CD4-positive, alpha-beta memory T cell (primary cell): ENCODE data around the gene ARID3A. TPM values are rescaled to one million over a fixed set of nuclear protein-coding genes. Genes with fewer than 3 reads are reported as not detected.

Experiments used
- CTCF ChIA-PET: fragments of 350-600 bp; sonication (Branson Sonifier 250); formaldehyde crosslinking; loops from one replicate; lab custom pipeline; 2021; ENCODE audit warnings: inconsistent platforms; ENCODE audit not compliant: partially characterized antibody; lab: Charles Lee
- POLR2A ChIA-PET: fragments of 350-600 bp; sonication (Branson Sonifier 250); formaldehyde crosslinking; loops from one replicate; lab custom pipeline; 2021; ENCODE audit not compliant: partially characterized antibody; lab: Charles Lee
- DNase-seq, 5 donors: peaks; one replicate each; pipeline versions ENCODE4 v3.0.0 to v3.0.0-alpha.2; 2020 to 2022; ENCODE audit warnings: mixed read lengths in 1 of 5
- H3K27ac ChIP-seq: one replicate; pipeline ENCODE4 v1.7.0; 2013; ENCODE audit warnings: low read depth, low read length
- H3K27me3 ChIP-seq: 2 replicates; pipeline ENCODE4 v1.7.0; 2013; ENCODE audit warnings: mild to moderate bottlenecking, low read length, moderate library complexity; ENCODE audit not compliant: insufficient read depth
- H3K36me3 ChIP-seq: 2 replicates; pipeline ENCODE4 v1.7.0; 2013; ENCODE audit warnings: mild to moderate bottlenecking, low read length, moderate library complexity; ENCODE audit not compliant: insufficient read depth
- H3K4me1 ChIP-seq: 2 replicates; pipeline ENCODE4 v1.7.0; 2013; ENCODE audit warnings: mild to moderate bottlenecking, low read length, moderate library complexity; ENCODE audit not compliant: insufficient read depth
- H3K4me3 ChIP-seq, 2 donors: one replicate each; pipeline ENCODE4 v1.7.0; 2013; ENCODE audit warnings: low read length in 2 of 2, mild to moderate bottlenecking in 1 of 2
- H3K9me3 ChIP-seq, 2 donors: one replicate each; pipeline ENCODE4 v1.7.0; 2013; ENCODE audit warnings: low read length in 2 of 2, control low read depth in 1 of 2; ENCODE audit not compliant: control insufficient read depth in 1 of 2
- H3K27ac Mint-ChIP-seq, 7 donors: one replicate each; pipeline ENCODE4 v1.8.0; 2020 to 2021; ENCODE audit warnings: mixed read lengths in 7 of 7, mild to moderate bottlenecking in 6 of 7, inconsistent platforms in 3 of 7, moderate library complexity in 3 of 7
- H3K27me3 Mint-ChIP-seq, 2 donors: one replicate each; pipeline ENCODE4 v1.8.0; 2020 to 2021; ENCODE audit warnings: mixed read lengths in 2 of 2
- H3K36me3 Mint-ChIP-seq, 2 donors: one replicate each; pipeline ENCODE4 v1.8.0; 2020 to 2021; ENCODE audit warnings: mixed read lengths in 2 of 2, inconsistent platforms in 1 of 2, mild to moderate bottlenecking in 1 of 2
- H3K4me1 Mint-ChIP-seq, 4 donors: one replicate each; pipeline ENCODE4 v1.8.0; 2020 to 2021; ENCODE audit warnings: mixed read lengths in 4 of 4, mild to moderate bottlenecking in 1 of 4
- H3K4me3 Mint-ChIP-seq, 8 donors: one replicate each; pipeline ENCODE4 v1.8.0; 2020 to 2021; ENCODE audit warnings: mixed read lengths in 8 of 8, mild to moderate bottlenecking in 7 of 8, moderate library complexity in 6 of 8, inconsistent platforms in 3 of 8
- H3K9me3 Mint-ChIP-seq, 8 donors: one replicate each; pipeline ENCODE4 v1.8.0; 2020 to 2021; ENCODE audit warnings: mixed read lengths in 8 of 8, mild to moderate bottlenecking in 5 of 8, inconsistent platforms in 3 of 8, moderate library complexity in 1 of 8
- intact Hi-C: fragments of 100-400 bp; cut with micrococcal nuclease; formaldehyde crosslinking; loops from one replicate; pipeline ENCODE4 v1.15.1; 2023
- polyA plus RNA-seq, 2 donors: library from polyadenylated mRNA; unstranded; fragments of 300-500 nt; fragmentation: Illumina TruSeq; gene quantifications; one replicate each; pipeline ENCODE4 v1.2.3, GENCODE V29; 2021
- total RNA-seq, 2 experiments: library from RNA; stranded (reverse); gene quantifications; one replicate each; pipeline ENCODE4 v1.2.3, GENCODE V29; 2021

Gene ARID3A
- total and polyA plus RNA-seq, 4 experiments from 2014 or later = 0.27 to 9.6 (median 5.2) TPM

GRCh38 chr19:1000095-1000494 lies 74.3 kb downstream of the ARID3A start, which contains the start of gene GRIN3B:
TSS of gene GRIN3B (plus strand) at chr19:1000419. CDS start at chr19:1000438, 19 bp downstream.
- Mint-ChIP-seq H3K4me1 (peaks cover 4 to 26% (median 14%) of the 10 kb centered on the region in 4 donors), H3K27me3 (peaks cover 19 to 22% of the 10 kb centered on the region in 2 donors), H3K9me3 (peaks cover 0 to 2% (median 0%) of the 10 kb centered on the region in 8 donors), H3K27ac (peak within 1 kb of the TSS in 4 of 7 donors; percentile 22 to 90 (median 46)), H3K36me3 (peaks cover 0 to 6% of the 10 kb centered on the region in 2 donors), H3K4me3 (peak within 1 kb of the TSS in 6 of 8 donors; percentile 36 to 81 (median 61))
- H3K27ac ChIP-seq = no peak within 1 kb of the TSS
- no peaks in the 10 kb centered on the region for H3K9me3 ChIP-seq
- no peak within 1 kb of the TSS for H3K4me3 ChIP-seq
- peaks cover 26% of the 10 kb centered on the region for H3K4me1 ChIP-seq
- POLR2A ChIA-PET = interaction anchor here (1.5 kb wide), 1 partner anchor 40 kb away, joined by 3 read pairs; the partner anchor contains the start of gene ABCA7
- peak; percentile 46 to 60 (median 47) for DNase-seq
- intact Hi-C loops = loop anchor here (2.0 kb wide), 3 partner anchors 21 to 137 kb away; partner anchors contain the start of genes RNU6-2 and TMEM259
- H3K36me3 ChIP-seq = no peaks in the 10 kb centered on the region
- H3K27me3 ChIP-seq = peaks cover 26% of the 10 kb centered on the region
- CTCF ChIA-PET = no interaction called here

- Mint-ChIP-seq H3K36me3 (peaks cover 0 to 6% of the 10 kb centered on the region in 2 donors), H3K27ac (no peak overlapping the region), H3K4me3 (peak overlapping the region in 4 of 8 donors; percentile 23 to 68 (median 48)), H3K4me1 (peaks cover 4 to 26% (median 15%) of the 10 kb centered on the region in 4 donors), H3K27me3 (peaks cover 19 to 22% of the 10 kb centered on the region in 2 donors), H3K9me3 (peaks cover 0 to 2% (median 0%) of the 10 kb centered on the region in 8 donors)
- H3K9me3 ChIP-seq = no peaks in the 10 kb centered on the region
- no peak overlapping the region for H3K27ac ChIP-seq
- no peak for DNase-seq
- intact Hi-C loops = loop anchor here (1.0 to 2.0 kb wide), 6 partner anchors 17 to 138 kb away; partner anchors contain the start of genes RNU6-2, TMEM259 and WDR18
- H3K4me3 ChIP-seq = no peak overlapping the region
- POLR2A ChIA-PET = interaction anchor here (0.9 to 1.6 kb wide), 4 partner anchors 39 to 81 kb away, joined by 3 to 5 read pairs (median 4); partner anchors contain the start of gene ABCA7
- no peaks in the 10 kb centered on the region for H3K36me3 ChIP-seq
- H3K4me1 ChIP-seq = peaks cover 23% of the 10 kb centered on the region
- CTCF ChIA-PET = interaction anchor here (0.7 to 1.1 kb wide), 4 partner anchors 30 to 230 kb away, joined by 3 to 5 read pairs (median 4); partner anchors contain the start of gene ARHGAP45
- H3K27me3 ChIP-seq = peaks cover 26% of the 10 kb centered on the region
Measured at GRCh38 chr19:1000591-1001537, 75.0 kb downstream of the ARID3A start.

DNA sequence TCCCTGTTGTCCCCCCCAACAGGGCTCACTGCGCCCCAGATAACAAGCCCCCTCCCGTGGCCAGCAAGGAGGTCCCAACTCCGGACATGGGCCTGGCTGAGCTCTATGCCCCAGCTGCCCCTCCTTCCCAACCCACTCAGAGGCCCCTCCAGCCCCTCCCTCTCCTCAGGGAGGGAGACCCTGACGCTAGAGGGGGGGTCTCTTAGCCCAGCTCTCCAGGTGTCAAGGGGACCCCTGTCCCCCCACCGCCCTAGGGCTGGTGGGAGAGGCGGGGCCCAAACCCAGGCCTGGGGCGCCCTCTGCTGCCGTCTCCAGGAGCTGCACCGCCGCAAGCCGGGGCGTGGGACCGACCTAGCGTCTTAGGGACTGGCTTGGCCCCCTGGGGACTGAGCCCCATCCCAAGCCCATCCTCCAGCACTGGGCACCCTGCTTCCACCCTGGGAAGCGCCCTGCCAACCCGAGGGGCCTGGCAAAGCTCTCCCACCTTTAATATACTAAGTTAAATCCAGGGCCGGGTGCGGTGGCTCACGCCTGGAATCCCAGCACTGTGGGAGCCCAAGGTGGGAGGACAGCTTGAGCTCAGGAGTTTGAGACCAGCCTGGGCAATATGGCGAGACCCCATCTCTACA lies 75.8 kb downstream of the ARID3A start:
- H3K4me1 ChIP-seq = peaks cover 15% of the 10 kb centered on the region
- Mint-ChIP-seq H3K9me3 (peaks cover 0 to 2% (median 0%) of the 10 kb centered on the region in 8 donors), H3K4me3 (no peak overlapping the region), H3K27ac (peak overlapping the region in 1 of 7 donors; percentile 21), H3K4me1 (peaks cover 2 to 18% (median 10%) of the 10 kb centered on the region in 4 donors), H3K36me3 (peaks cover 0 to under 1% of the 10 kb centered on the region in 2 donors), H3K27me3 (peaks cover 17 to 19% of the 10 kb centered on the region in 2 donors)
- no peaks in the 10 kb centered on the region for H3K36me3 ChIP-seq
- H3K27ac ChIP-seq = no peak overlapping the region
- H3K4me3 ChIP-seq = no peak overlapping the region
- ChIA-PET CTCF (interaction anchor here (0.7 to 1.1 kb wide), 4 partner anchors 31 to 231 kb away, joined by 3 to 5 read pairs (median 4); partner anchors contain the start of gene ARHGAP45), POLR2A (interaction anchor here (0.9 to 1.6 kb wide), 4 partner anchors 39 to 82 kb away, joined by 3 to 5 read pairs (median 4); partner anchors contain the start of gene ABCA7)
- no peaks in the 10 kb centered on the region for H3K9me3 ChIP-seq
- H3K27me3 ChIP-seq = peaks cover 26% of the 10 kb centered on the region
- intact Hi-C loops = loop anchor here (1.0 to 2.0 kb wide), 6 partner anchors 17 to 139 kb away; partner anchors contain the start of genes RNU6-2, TMEM259 and WDR18
- peak; percentile 60 to 71 (median 61) for DNase-seq

DNA sequence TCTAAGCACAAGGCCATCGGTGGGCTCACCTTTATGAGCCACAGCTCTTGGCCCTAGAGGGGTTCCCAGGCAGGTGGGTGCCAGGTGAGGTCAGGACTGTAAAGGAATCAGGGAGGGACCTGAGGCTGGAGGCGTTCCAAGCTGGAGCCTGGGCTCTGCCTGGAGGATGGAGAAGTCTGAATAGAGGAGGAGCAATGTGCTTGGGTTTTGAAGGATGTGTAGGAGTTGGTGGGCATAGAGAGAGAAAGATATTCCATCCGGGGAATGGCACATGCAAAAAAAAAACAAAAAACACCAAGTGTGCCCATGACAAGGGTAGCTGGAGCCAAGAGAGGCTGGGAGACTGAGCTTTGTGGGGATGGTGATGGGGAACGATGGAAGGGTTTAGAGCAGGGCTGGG lies 76.8 kb downstream of the ARID3A start:
- H3K27me3 Mint-ChIP-seq = peaks cover 17% of the 10 kb centered on the region in 2 donors
- Histone ChIP-seq H3K27ac (no peak overlapping the region), H3K4me1 (peaks cover 9% of the 10 kb centered on the region), H3K36me3 (no peaks in the 10 kb centered on the region), H3K4me3 (no peak overlapping the region), H3K27me3 (peaks cover 25% of the 10 kb centered on the region), H3K9me3 (no peaks in the 10 kb centered on the region)
- H3K4me3 Mint-ChIP-seq = no peak overlapping the region
- CTCF ChIA-PET = no interaction called here
- peak overlapping the region in 2 of 7 donors; percentile 74 to 75 for H3K27ac Mint-ChIP-seq
- DNase-seq = no peak
- H3K4me1 Mint-ChIP-seq = peaks cover 2 to 15% (median 7%) of the 10 kb centered on the region in 4 donors
- intact Hi-C loops = no loop called here
- POLR2A ChIA-PET = no interaction called here
- no peaks in the 10 kb centered on the region for H3K36me3 Mint-ChIP-seq
- peaks cover 0 to 2% (median 0%) of the 10 kb centered on the region in 8 donors for H3K9me3 Mint-ChIP-seq

DNA sequence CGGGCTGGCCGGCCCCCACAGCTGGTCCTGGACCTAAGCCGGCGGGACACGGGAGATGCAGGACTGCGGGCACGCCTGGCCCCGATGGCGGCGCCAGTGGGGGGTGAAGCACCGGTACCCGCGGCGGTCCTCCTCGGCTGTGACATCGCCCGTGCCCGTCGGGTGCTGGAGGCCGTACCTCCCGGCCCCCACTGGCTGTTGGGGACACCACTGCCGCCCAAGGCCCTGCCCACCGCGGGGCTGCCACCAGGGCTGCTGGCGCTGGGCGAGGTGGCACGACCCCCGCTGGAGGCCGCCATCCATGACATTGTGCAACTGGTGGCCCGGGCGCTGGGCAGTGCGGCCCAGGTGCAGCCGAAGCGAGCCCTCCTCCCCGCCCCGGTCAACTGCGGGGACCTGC lies 77.4 kb downstream of the ARID3A start:
- DNase-seq = no peak
- Histone ChIP-seq H3K9me3 (no peaks in the 10 kb centered on the region), H3K4me1 (peaks cover 9% of the 10 kb centered on the region), H3K36me3 (no peaks in the 10 kb centered on the region), H3K27me3 (peaks cover 20% of the 10 kb centered on the region), H3K27ac (no peak overlapping the region), H3K4me3 (no peak overlapping the region)
- intact Hi-C loops = no loop called here
- peaks cover 2 to 9% (median 5%) of the 10 kb centered on the region in 4 donors for H3K4me1 Mint-ChIP-seq
- no peak overlapping the region for H3K27ac Mint-ChIP-seq
- ChIA-PET POLR2A (interaction anchor here (1.0 to 1.8 kb wide), 2 partner anchors 17 to 27 kb away, joined by 3 to 5 read pairs; no protein-coding TSS in a partner anchor), CTCF (interaction anchor here (1.0 kb wide), 1 partner anchor 81 kb away, joined by 4 read pairs; no protein-coding TSS in a partner anchor)
- peaks cover 0 to under 1% of the 10 kb centered on the region in 2 donors for H3K36me3 Mint-ChIP-seq
- no peak overlapping the region for H3K4me3 Mint-ChIP-seq
- H3K9me3 Mint-ChIP-seq = peaks cover 0 to 2% (median 0%) of the 10 kb centered on the region in 8 donors
- H3K27me3 Mint-ChIP-seq = peaks cover 11 to 12% of the 10 kb centered on the region in 2 donors

DNA sequence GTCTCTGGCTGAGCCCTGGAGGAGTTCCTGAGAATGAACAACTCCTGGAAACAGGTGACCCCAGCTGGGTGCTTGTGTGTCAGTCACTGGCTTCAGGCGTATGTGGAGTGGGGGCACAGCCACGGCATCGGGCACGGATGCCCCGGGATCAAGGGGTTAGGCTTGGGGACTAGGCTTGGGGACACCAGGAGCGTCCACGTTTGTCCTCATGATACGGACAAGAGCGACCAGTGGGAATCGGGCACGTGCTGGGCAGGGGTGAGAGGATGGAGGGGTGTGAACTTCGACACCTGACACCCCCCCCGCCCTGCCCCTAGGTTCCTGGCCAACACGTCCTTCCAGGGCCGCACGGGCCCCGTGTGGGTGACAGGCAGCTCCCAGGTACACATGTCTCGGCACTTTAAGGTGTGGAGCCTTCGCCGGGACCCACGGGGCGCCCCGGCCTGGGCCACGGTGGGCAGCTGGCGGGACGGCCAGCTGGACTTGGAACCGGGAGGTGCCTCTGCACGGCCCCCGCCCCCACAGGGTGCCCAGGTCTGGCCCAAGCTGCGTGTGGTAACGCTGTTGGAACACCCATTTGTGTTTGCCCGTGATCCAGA lies 78.5 kb downstream of the ARID3A start:
- ChIA-PET CTCF (interaction anchor here (1.0 kb wide), 1 partner anchor 83 kb away, joined by 4 read pairs; no protein-coding TSS in a partner anchor), POLR2A (interaction anchor here (1.0 to 2.4 kb wide), 4 partner anchors 12 to 26 kb away, joined by 3 to 8 read pairs (median 5); partner anchors contain the start of gene CNN2)
- H3K27me3 ChIP-seq = peaks cover 11% of the 10 kb centered on the region
- Mint-ChIP-seq H3K4me3 (no peak overlapping the region), H3K27ac (no peak overlapping the region), H3K4me1 (peaks cover 2% of the 10 kb centered on the region in 4 donors), H3K9me3 (peaks cover 0 to under 1% (median 0%) of the 10 kb centered on the region in 8 donors), H3K36me3 (peaks cover 0 to 2% of the 10 kb centered on the region in 2 donors), H3K27me3 (peaks cover 4 to 5% of the 10 kb centered on the region in 2 donors)
- no peak overlapping the region for H3K4me3 ChIP-seq
- no peak for DNase-seq
- intact Hi-C loops = no loop called here
- H3K4me1 ChIP-seq = peaks cover 9% of the 10 kb centered on the region
- H3K36me3 ChIP-seq = no peaks in the 10 kb centered on the region
- H3K9me3 ChIP-seq = no peaks in the 10 kb centered on the region
- H3K27ac ChIP-seq = no peak overlapping the region
